T follicular helper cell (primary cell): Measurements from ENCODE around the gene LGALS8.

Experiments used
- DNase-seq: peaks from one replicate; pipeline ENCODE4 v3.0.0-alpha.2; 2020; ENCODE audit warnings: low read depth

Gene LGALS8

GRCh38 chr1:236509203-236509602 lies 14.6 kb upstream of the LGALS8 start:
- DNase-seq, result no peak

GRCh38 chr1:236509647-236510401 lies 14.0 kb upstream of the LGALS8 start:
- DNase-seq, result no peak

GRCh38 chr1:236511735-236512418 lies 11.9 kb upstream of the LGALS8 start:
- no peak for DNase-seq

GRCh38 chr1:236514703-236515442 lies 8.9 kb upstream of the LGALS8 start:
- no peak for DNase-seq

- DNase-seq, result no peak
Observed at GRCh38 chr1:236515443-236515958, 8.3 kb upstream of the LGALS8 start.

GRCh38 chr1:236516929-236517704 lies 6.7 kb upstream of the LGALS8 start:
- DNase-seq, result peak; percentile 16

GRCh38 chr1:236518322-236518721 lies 5.5 kb upstream of the LGALS8 start:
- no peak for DNase-seq

- no peak for DNase-seq
Observed at GRCh38 chr1:236520445-236521005, 3.3 kb upstream of the LGALS8 start.

- DNase-seq, result no peak
Observed at GRCh38 chr1:236522937-236523703, 662 bp upstream of the LGALS8 start.

GRCh38 chr1:236524142-236524894 lies 536 bp downstream of the LGALS8 start:
- DNase-seq, result peak; percentile 49

- no peak for DNase-seq
Observed at GRCh38 chr1:236524895-236525184, 1.1 kb downstream of the LGALS8 start.

- no peak for DNase-seq
Observed at GRCh38 chr1:236526079-236526478, 2.3 kb downstream of the LGALS8 start.

- DNase-seq, result no peak
Observed at GRCh38 chr1:236530286-236530685, 6.5 kb downstream of the LGALS8 start.

- no peak for DNase-seq
Observed at GRCh38 chr1:236530959-236531358, 7.2 kb downstream of the LGALS8 start.

- no peak for DNase-seq
Observed at GRCh38 chr1:236532850-236533249, 9.1 kb downstream of the LGALS8 start.

- no peak for DNase-seq
Observed at GRCh38 chr1:236534151-236534651, 10.4 kb downstream of the LGALS8 start.

- DNase-seq, result no peak
Observed at GRCh38 chr1:236535190-236535589, 11.4 kb downstream of the LGALS8 start.

GRCh38 chr1:236535662-236536161 lies 11.9 kb downstream of the LGALS8 start:
- no peak for DNase-seq

GRCh38 chr1:236536540-236536939 lies 12.8 kb downstream of the LGALS8 start:
- DNase-seq, result no peak
